IMR-90 (cell line): ENCODE results near the gene DBNDD2. TPM values are rescaled to one million over a fixed set of nuclear protein-coding genes. Genes with fewer than 3 reads are reported as not detected.

Source experiments
- ATAC-seq: fragments of 200-7000 bp; cut with Tn5 transposase; 2 replicates; pipeline ENCODE4 v1.9.1; 2020; ENCODE audit warnings: low read depth, mild to moderate bottlenecking, moderate library complexity
- BruUV-seq: library from RNA; stranded (reverse); fragments of 400-500 nt; replicated peaks from 2 replicates; lab custom pipeline; 2021; lab: Mats Ljungman, UMichigan
- CTCF ChIA-PET: fragments of 300-600 bp; formaldehyde crosslinking; extraction: SDS; loops from one replicate; lab custom pipeline; 2021; ENCODE audit warnings: antibody characterized with exemption; lab: Yijun Ruan, JAX
- POLR2A ChIA-PET: fragments of 300-600 bp; sonication (Branson Sonifier 250); formaldehyde crosslinking; loops from one replicate; lab custom pipeline; 2022; ENCODE audit warnings: antibody characterized with exemption; ENCODE audit not compliant: unreplicated experiment; lab: Charles Lee
- DNase-seq: peaks from one replicate; pipeline ENCODE4 v3.0.0; 2013
- H2AFZ ChIP-seq: replicated peaks from 2 replicates; pipeline ENCODE3; 2013; ENCODE audit warnings: low read length, mild to moderate bottlenecking; ENCODE audit not compliant: poor library complexity
- H2AK5ac ChIP-seq: 2 replicates; pipeline ENCODE4 v1.6.1; 2013; ENCODE audit warnings: low read depth, low read length, inconsistent platforms
- H2AK9ac ChIP-seq: replicated peaks from 2 replicates; pipeline ENCODE3; 2013; ENCODE audit warnings: mild to moderate bottlenecking, low read depth, low read length, moderate library complexity; ENCODE audit not compliant: poor library complexity
- H2BK120ac ChIP-seq: 2 replicates; pipeline ENCODE4 v1.6.1; 2013; ENCODE audit warnings: low read depth, low read length, inconsistent platforms
- H2BK15ac ChIP-seq: 3 replicates; pipeline ENCODE4 v1.6.1; 2013; ENCODE audit warnings: low read depth, low read length, inconsistent platforms
- H2BK20ac ChIP-seq: 2 replicates; pipeline ENCODE4 v1.6.1; 2013; ENCODE audit warnings: low read depth, mild to moderate bottlenecking, inconsistent platforms, low read length, moderate library complexity
- H2BK5ac ChIP-seq: 2 replicates; pipeline ENCODE4 v1.6.1; 2013; ENCODE audit warnings: mild to moderate bottlenecking, low read depth, low read length, inconsistent platforms; ENCODE audit not compliant: poor library complexity, severe bottlenecking
- H3K14ac ChIP-seq: replicated peaks from 2 replicates; pipeline ENCODE4 v1.6.1; 2013; ENCODE audit warnings: low read depth, low read length, inconsistent platforms
- H3K18ac ChIP-seq: 2 replicates; pipeline ENCODE4 v1.6.1; 2013; ENCODE audit warnings: low read depth, low read length, control low read depth
- H3K23ac ChIP-seq: 2 replicates; pipeline ENCODE4 v1.6.1; 2013; ENCODE audit warnings: low read depth, low read length, inconsistent platforms
- H3K27ac ChIP-seq: 2 replicates; pipeline ENCODE4 v1.5.1; 2013; ENCODE audit warnings: mild to moderate bottlenecking, control low read depth, low read length; ENCODE audit not compliant: insufficient read depth
- H3K27me3 ChIP-seq: 2 replicates; pipeline ENCODE4 v1.6.1; 2013; ENCODE audit warnings: low read length; ENCODE audit not compliant: control insufficient read depth, insufficient read depth
- H3K36me3 ChIP-seq: 2 replicates; pipeline ENCODE4 v1.6.1; 2013; ENCODE audit warnings: low read length, mixed read lengths; ENCODE audit not compliant: control insufficient read depth, insufficient read depth
- H3K4ac ChIP-seq: 2 replicates; pipeline ENCODE4 v1.6.1; 2013; ENCODE audit warnings: low read depth, low read length, inconsistent platforms
- H3K4me1 ChIP-seq: 2 replicates; pipeline ENCODE4 v1.6.1; 2013; ENCODE audit warnings: low read length, mixed read lengths; ENCODE audit not compliant: control insufficient read depth, insufficient read depth
- H3K4me2 ChIP-seq: 2 replicates; pipeline ENCODE4 v1.6.1; 2013; ENCODE audit warnings: low read depth, mild to moderate bottlenecking, control low read depth, low read length, moderate library complexity
- H3K4me3 ChIP-seq: 2 replicates; pipeline ENCODE4 v1.5.1; 2013; ENCODE audit warnings: low read depth, mild to moderate bottlenecking, control low read depth, low read length, moderate library complexity; ENCODE audit not compliant: insufficient read depth
- H3K56ac ChIP-seq: 2 replicates; pipeline ENCODE4 v1.6.1; 2013; ENCODE audit warnings: low read length, inconsistent platforms; ENCODE audit not compliant: insufficient read depth; ENCODE audit errors: extremely low read depth
- H3K79me1 ChIP-seq, 2 experiments: 2 replicates each; pipeline ENCODE4 v1.6.1; 2013; ENCODE audit warnings: low read length in 2 of 2, inconsistent platforms in 1 of 2, low read depth in 1 of 2
- H3K9ac ChIP-seq: 2 replicates; pipeline ENCODE4 v1.6.1; 2013; ENCODE audit warnings: low read depth, low read length, control low read depth
- H3K9me1 ChIP-seq: 2 replicates; pipeline ENCODE4 v1.6.1; 2013; ENCODE audit warnings: low read length, inconsistent platforms; ENCODE audit not compliant: insufficient read depth
- H3K9me3 ChIP-seq: 2 replicates; pipeline ENCODE4 v1.6.1; 2013; ENCODE audit warnings: low read length; ENCODE audit not compliant: control insufficient read depth, insufficient read depth
- H4K20me1 ChIP-seq: 2 replicates; pipeline ENCODE4 v1.6.1; 2013; ENCODE audit warnings: low read length, inconsistent platforms; ENCODE audit not compliant: insufficient read depth
- H4K5ac ChIP-seq: 2 replicates; pipeline ENCODE4 v1.6.1; 2013; ENCODE audit warnings: mild to moderate bottlenecking, low read depth, low read length, control low read depth
- H4K8ac ChIP-seq, 2 experiments: 2 replicates each; pipeline ENCODE4 v1.6.1; 2013; ENCODE audit warnings: low read depth in 2 of 2, low read length in 2 of 2, control low read depth in 1 of 2, inconsistent platforms in 1 of 2
- H4K91ac ChIP-seq: 2 replicates; pipeline ENCODE4 v1.6.1; 2013; ENCODE audit warnings: low read depth, low read length, inconsistent platforms; ENCODE audit not compliant: insufficient read depth
- BHLHE40 ChIP-seq: fragments of 150-350 bp; IDR thresholded peaks from 2 replicates; pipeline ENCODE4 v1.6.1; 2016; ENCODE audit warnings: mild to moderate bottlenecking, low read depth, low read length
- CEBPB ChIP-seq: IDR thresholded peaks from 2 replicates; pipeline ENCODE4 v1.6.1; 2012; ENCODE audit warnings: low read depth, low read length, improper control_type of control experiment
- CHD1 ChIP-seq: IDR thresholded peaks from 2 replicates; pipeline ENCODE4 v1.6.1; 2012; ENCODE audit warnings: low read depth, low read length, improper control_type of control experiment
- ELK1 ChIP-seq: fragments of 150-350 bp; IDR thresholded peaks from 2 replicates; pipeline ENCODE4 v1.6.1; 2016; ENCODE audit warnings: low read depth, mild to moderate bottlenecking, low read length, moderate library complexity, borderline replicate concordance
- FOS ChIP-seq: fragments of 150-350 bp; IDR thresholded peaks from 2 replicates; pipeline ENCODE4 v1.6.1; 2016; ENCODE audit warnings: low read depth, low read length
- MAFK ChIP-seq: IDR thresholded peaks from 2 replicates; pipeline ENCODE4 v1.6.1; 2012; ENCODE audit warnings: low read depth, low read length, improper control_type of control experiment
- MXI1 ChIP-seq: IDR thresholded peaks from 2 replicates; pipeline ENCODE4 v1.6.1; 2012; ENCODE audit warnings: low read depth, mild to moderate bottlenecking, low read length, moderate library complexity, borderline replicate concordance
- NFE2L2 ChIP-seq: fragments of 150-350 bp; IDR thresholded peaks from 2 replicates; pipeline ENCODE4 v1.6.1; 2016; ENCODE audit warnings: low read depth, mild to moderate bottlenecking, low read length
- POLR2A ChIP-seq: IDR thresholded peaks from 2 replicates; pipeline ENCODE4 v1.6.1; 2012; ENCODE audit warnings: mild to moderate bottlenecking, low read depth, low read length
- RAD21 ChIP-seq: IDR thresholded peaks from 2 replicates; pipeline ENCODE4 v1.6.1; 2012; ENCODE audit warnings: low read length, improper control_type of control experiment
- RFX5 ChIP-seq: IDR thresholded peaks from 2 replicates; pipeline ENCODE4 v1.8.0; 2012; ENCODE audit warnings: low read depth, mild to moderate bottlenecking, low read length, moderate library complexity
- SMC3 ChIP-seq: fragments of 150-350 bp; IDR thresholded peaks from 2 replicates; pipeline ENCODE4 v1.6.1; 2016; ENCODE audit warnings: low read depth, mild to moderate bottlenecking, antibody characterized with exemption, low read length, moderate library complexity
- WGBS, 2 experiments: methylation state at CpG; one replicate each; pipeline versions ENCODE4 v1.1.5 to v1.1.7; 2013; ENCODE audit warnings: missing lambda C conversion rate in 2 of 2; ENCODE audit not compliant: insufficient read length in 1 of 2; ENCODE audit errors: extremely low coverage in 2 of 2; 5-methylcytosine and 5-hydroxymethylcytosine counted together
- dilution Hi-C: fragments of 300-500 bp; cut with HindIII; formaldehyde crosslinking; loops from one replicate; pipeline ENCODE4 v1.14.3; 2018; ENCODE audit warnings: low sequenced_read_pairs; ENCODE audit not compliant: unreplicated experiment
- in situ Hi-C: fragments of 300-500 bp; cut with MboI; formaldehyde crosslinking; loops from 3 replicates; pipeline ENCODE4 v1.14.3; 2019; ENCODE audit warnings: low sequenced_read_pairs, inconsistent platforms, mixed read lengths
- intact Hi-C: fragments of 100-400 bp; cut with micrococcal nuclease; formaldehyde crosslinking; loops from 2 replicates; pipeline ENCODE4 v1.10.0; 2022
- polyA plus RNA-seq, 3 experiments: library from polyadenylated mRNA; depleted of rRNA; stranded (reverse); fragments of >200 nt; gene quantifications; 2 replicates each; pipeline ENCODE4 v1.2.3, GENCODE V29; 2012; ENCODE audit warnings: low replicate concordance in 1 of 3
- total RNA-seq: library from RNA; depleted of rRNA; stranded (reverse); fragments of >200 nt; gene quantifications from 2 replicates; pipeline ENCODE4 v1.2.3, GENCODE V29; 2012
- TF ChIP-seq, protein P1 (sequence below): fragments of 150-350 bp; IDR thresholded peaks from 2 replicates; pipeline ENCODE4 v1.6.1; 2017; ENCODE audit warnings: mild to moderate bottlenecking, antibody characterized with exemption, low read length, low read depth

DBNDD2 gene
- total and polyA plus RNA-seq, 2 of the 4 experiments (the other 2 are of a cell fraction) = 1.3 to 9.3 TPM

DNA sequence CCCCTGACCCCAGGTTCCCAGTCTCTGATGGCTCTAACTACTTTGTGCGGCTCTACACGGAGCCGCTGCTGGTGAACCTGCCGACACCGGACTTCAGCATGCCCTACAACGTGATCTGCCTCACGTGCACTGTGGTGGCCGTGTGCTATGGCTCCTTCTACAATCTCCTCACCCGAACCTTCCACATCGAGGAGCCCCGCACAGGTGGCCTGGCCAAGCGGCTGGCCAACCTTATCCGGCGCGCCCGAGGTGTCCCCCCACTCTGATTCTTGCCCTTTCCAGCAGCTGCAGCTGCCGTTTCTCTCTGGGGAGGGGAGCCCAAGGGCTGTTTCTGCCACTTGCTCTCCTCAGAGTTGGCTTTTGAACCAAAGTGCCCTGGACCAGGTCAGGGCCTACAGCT is 17.5 kb downstream of the DBNDD2 start:
- intact Hi-C loops (no loop called here), in situ Hi-C loops (no loop called here), dilution Hi-C loops (no loop called here)
- TF ChIP-seq NFE2L2 (no peak), CHD1 (no peak), ELK1 (no peak), POLR2A (no peak), MAFK (no peak), RFX5 (no peak), RAD21 (no peak), CEBPB (no peak), MXI1 (no peak), BHLHE40 (no peak), FOS (no peak), SMC3 (no peak)
- TF ChIP-seq, protein P1, sequence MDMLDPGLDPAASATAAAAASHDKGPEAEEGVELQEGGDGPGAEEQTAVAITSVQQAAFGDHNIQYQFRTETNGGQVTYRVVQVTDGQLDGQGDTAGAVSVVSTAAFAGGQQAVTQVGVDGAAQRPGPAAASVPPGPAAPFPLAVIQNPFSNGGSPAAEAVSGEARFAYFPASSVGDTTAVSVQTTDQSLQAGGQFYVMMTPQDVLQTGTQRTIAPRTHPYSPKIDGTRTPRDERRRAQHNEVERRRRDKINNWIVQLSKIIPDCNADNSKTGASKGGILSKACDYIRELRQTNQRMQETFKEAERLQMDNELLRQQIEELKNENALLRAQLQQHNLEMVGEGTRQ = no peak
- no peak overlapping the region for H2BK15ac ChIP-seq
- WGBS, 2 experiments = 96% methylated on average over 7 of the region's 17 CpGs; no CpG with 5 or more reads in 1 of the 2 experiments
- H2AFZ ChIP-seq = no peak overlapping the region
- H3K27ac ChIP-seq = no peak overlapping the region
- H3K18ac ChIP-seq = no peak overlapping the region
- peaks cover 31% of the 10 kb centered on the region for H3K36me3 ChIP-seq
- H3K9me3 ChIP-seq = no peaks in the 10 kb centered on the region
- no peak overlapping the region for H2AK5ac ChIP-seq
- H3K9ac ChIP-seq = no peak overlapping the region
- no peak overlapping the region for H4K5ac ChIP-seq
- no peak overlapping the region for H2AK9ac ChIP-seq
- no peak overlapping the region for H4K91ac ChIP-seq
- H4K8ac ChIP-seq = no peak overlapping the region
- H3K79me1 ChIP-seq = no peaks in the 10 kb centered on the region; a peak in 1 of 4 replicates
- no peaks in the 10 kb centered on the region for H3K4me1 ChIP-seq
- no peak overlapping the region for H2BK5ac ChIP-seq
- ATAC-seq (no peak), DNase-seq (no peak)
- no peak overlapping the region for H3K23ac ChIP-seq
- no TSS peak for BruUV-seq
- no peak overlapping the region for H3K4me2 ChIP-seq
- no peak overlapping the region for H3K4ac ChIP-seq
- no peaks in the 10 kb centered on the region for H4K20me1 ChIP-seq
- H2BK20ac ChIP-seq = no peak overlapping the region
- H3K4me3 ChIP-seq = no peak overlapping the region
- H3K27me3 ChIP-seq = no peaks in the 10 kb centered on the region
- POLR2A ChIA-PET = interaction anchor here (0.6 kb wide), 1 partner anchor 19 kb away, joined by 3 read pairs; no protein-coding TSS in a partner anchor
- CTCF ChIA-PET = no interaction called here
- H3K9me1 ChIP-seq = no peaks in the 10 kb centered on the region; the same call in 1 of the 2 replicates
- H3K56ac ChIP-seq = no peak overlapping the region
- no peak overlapping the region for H2BK120ac ChIP-seq
- H3K14ac ChIP-seq = no peak overlapping the region
